NCI-H1105 (cell line): ENCODE results near the gene COL6A1.

Source experiments
- DNase-seq: peaks from one replicate; lab custom pipeline; 2025; lab: John Stamatoyannopoulos, UW

COL6A1 gene

DNA sequence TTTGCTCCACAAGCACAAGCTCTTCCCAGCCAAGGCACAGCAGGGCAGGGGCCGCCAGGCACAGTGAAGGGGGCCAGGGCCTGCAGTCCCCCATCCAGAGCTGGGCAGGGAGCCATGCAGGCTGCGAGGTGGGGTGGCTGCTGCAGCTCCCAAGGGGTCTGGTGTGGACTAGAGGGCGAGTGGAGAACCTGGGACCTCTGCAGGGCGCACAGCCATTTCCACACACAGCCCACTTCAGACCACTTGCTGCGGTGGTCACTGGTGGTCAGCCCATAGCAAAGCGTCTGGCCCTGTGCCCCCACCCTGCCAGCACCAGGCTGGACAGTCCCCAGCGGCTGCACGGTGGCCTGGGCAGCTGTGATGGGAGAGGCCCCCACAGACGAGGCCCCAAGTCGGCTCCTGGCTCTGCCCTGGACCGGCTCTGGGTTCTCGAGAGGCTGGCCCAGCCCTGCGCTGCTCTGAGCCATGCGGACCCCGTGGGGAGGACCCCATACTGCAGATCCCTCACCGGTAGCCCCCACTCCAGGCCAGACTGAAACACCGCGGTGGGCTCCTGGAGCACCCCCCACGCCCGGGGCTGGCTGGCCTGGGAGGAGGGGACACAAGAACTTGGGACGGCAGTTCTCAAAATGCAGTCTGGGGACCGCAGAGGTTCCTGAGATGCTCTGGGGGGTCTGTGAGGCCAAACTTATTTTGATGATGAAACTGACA lies 69.3 kb downstream of the COL6A1 start:
- no peak for DNase-seq

DNA sequence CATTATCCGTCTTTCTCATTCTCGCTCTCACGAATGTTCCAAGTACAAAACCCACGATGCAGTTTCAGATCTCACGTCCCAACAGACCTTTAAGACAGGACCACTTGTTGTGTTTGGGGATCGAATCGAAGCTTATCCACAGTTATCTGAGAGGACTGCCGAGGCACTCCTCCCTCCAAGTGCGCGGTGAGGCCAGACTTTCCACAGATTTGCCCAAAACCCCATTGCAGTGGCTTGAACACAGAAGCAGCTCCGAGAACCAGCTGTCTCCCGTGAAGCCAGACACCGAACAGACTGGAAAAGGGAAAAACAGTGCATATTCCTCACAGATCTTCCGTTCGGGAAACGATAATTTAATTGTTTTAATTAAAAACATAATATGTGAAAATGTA lies 69.8 kb downstream of the COL6A1 start:
- DNase-seq: no peak

DNA sequence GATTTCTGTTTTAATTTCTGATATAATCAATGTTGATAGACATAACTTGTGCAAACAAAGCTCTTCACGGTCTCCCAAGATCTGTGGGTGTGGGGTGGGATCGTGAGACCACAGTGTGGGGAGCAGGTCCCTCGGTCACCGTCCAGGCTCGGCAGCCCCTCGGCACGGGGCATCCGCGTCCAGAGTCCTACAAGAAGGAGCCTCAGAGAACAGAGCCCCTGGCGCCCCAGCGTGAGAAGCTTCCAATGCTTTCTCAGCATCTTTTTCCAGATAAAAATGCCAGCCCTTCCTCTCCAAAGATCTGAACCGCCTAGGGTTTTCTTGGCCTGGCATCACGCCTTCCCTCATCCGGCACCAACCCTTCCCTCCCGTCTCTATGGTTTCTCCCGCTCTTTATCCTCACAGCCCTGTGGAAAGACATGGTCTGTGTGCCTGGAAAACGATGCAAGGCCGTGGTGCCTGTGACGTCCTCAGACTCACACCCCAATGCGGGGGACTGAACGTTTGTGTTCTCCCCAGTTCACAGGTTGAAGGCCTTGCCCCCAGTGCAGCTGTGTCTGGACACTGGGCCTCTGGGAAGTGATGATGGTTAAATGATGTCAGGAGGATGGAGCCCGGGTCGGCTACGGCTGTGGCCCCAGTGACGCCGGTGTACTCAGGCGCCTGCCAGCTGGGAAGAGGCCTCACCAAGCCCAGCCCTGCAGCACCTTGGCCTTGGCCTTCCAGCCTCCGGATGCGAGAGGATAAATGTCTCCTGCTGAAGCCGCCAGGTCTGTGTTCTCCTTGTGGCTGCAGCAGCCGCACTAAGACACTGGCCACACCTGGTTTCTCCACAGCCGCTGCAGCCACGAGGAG lies 70.5 kb downstream of the COL6A1 start:
- DNase-seq: no peak

DNA sequence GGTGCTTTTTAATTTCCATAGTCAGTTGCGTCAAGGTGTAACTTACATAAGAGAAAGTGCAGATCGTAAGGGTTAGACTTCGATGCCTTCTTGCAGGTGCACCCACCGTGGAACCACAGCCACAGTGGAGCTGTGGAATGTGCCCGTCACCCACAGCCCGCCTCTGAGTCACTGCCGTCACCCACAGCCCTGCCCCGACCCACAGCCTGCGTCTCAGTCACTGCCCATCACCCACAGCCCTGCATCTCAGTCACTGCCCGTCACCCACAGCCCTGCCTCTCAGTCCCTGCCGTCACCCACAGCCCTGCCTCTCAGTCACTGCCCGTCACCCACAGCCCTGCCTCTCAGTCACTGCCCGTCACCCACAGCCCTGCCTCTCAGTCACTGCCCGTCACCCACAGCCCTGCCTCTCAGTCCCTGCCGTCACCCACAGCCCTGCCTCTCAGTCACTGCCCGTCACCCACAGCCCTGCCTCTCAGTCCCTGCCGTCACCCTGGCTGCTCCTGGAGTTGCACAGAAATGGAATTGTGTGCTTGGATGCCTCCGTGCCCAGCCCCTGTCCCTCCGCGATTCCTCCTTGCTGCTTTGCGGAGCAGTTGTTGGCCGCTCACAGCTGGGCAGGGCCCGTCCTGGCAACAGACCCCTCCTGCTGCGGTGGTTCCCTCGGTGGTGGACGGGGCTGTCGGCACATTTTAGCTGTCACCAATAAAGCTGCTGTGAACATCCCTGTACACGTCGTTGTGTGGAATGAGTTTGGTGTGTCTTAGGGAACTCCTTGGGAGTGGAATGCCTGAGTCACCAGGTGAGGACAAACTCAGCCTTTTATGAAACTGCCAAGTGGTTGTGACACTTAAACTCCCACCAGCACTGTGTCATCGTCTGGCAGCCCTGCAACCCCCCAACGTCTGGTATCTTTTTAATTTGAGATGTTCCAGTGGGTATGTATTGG lies 71.4 kb downstream of the COL6A1 start:
- DNase-seq: no peak

GRCh38 chr21:46054031-46054430 lies 72.5 kb downstream of the COL6A1 start:
- DNase-seq: no peak

GRCh38 chr21:46054451-46054881 lies 72.9 kb downstream of the COL6A1 start:
- DNase-seq: no peak
